ENCODE measurements around the gene FCMR.

Gene FCMR

GRCh38 chr1:206921772-206922265, at the start of gene FCMR:
FCMR (minus strand) TSS chr1:206921941; CDS start chr1:206921854, 87 bp downstream.
- DNase-seq: no peak

GRCh38 chr1:206971029-206971655, 49.4 kb upstream of the FCMR start:
- DNase-seq: no peak

- DNase-seq: no peak
These were observed 48.7 kb upstream of the FCMR start, which contains the start of gene FCAMR for GRCh38 chr1:206970446-206970845. FCAMR (minus strand) TSS chr1:206970460; CDS start chr1:206970125, 335 bp downstream.

GRCh38 chr1:206969090-206969489, 47.3 kb upstream of the FCMR start:
- no peak for DNase-seq

- no peak for DNase-seq
These were observed 45.5 kb upstream of the FCMR start for GRCh38 chr1:206967096-206967849.

GRCh38 chr1:206965781-206966180, 44.0 kb upstream of the FCMR start:
- no peak for DNase-seq

GRCh38 chr1:206963740-206964139, 42.0 kb upstream of the FCMR start:
- DNase-seq: no peak

GRCh38 chr1:206963119-206963712, 41.5 kb upstream of the FCMR start:
- no peak for DNase-seq

- DNase-seq: no peak
These were observed 40.5 kb upstream of the FCMR start for GRCh38 chr1:206962272-206962671.

GRCh38 chr1:206961668-206962067, 39.9 kb upstream of the FCMR start:
- no peak for DNase-seq

GRCh38 chr1:206960676-206961386, 39.1 kb upstream of the FCMR start:
- DNase-seq: no peak

GRCh38 chr1:206958144-206958543, 36.4 kb upstream of the FCMR start:
- DNase-seq: no peak

GRCh38 chr1:206957639-206958038, 35.9 kb upstream of the FCMR start:
- DNase-seq: no peak

- no peak for DNase-seq
These were observed 34.0 kb upstream of the FCMR start for GRCh38 chr1:206955476-206956451.

- DNase-seq: no peak
These were observed 33.0 kb upstream of the FCMR start for GRCh38 chr1:206954459-206955342.

- no peak for DNase-seq
These were observed 31.9 kb upstream of the FCMR start for GRCh38 chr1:206953626-206954025.

- no peak for DNase-seq
These were observed 31.4 kb upstream of the FCMR start for GRCh38 chr1:206953126-206953525.

GRCh38 chr1:206952171-206952570, 30.4 kb upstream of the FCMR start:
- no peak for DNase-seq

- no peak for DNase-seq
These were observed 29.8 kb upstream of the FCMR start for GRCh38 chr1:206951318-206952100.

- no peak for DNase-seq
These were observed 27.9 kb upstream of the FCMR start for GRCh38 chr1:206949641-206950040.
